Measurements from ENCODE around the gene VWA7.
A peak's percentile ranks its signal among the peaks of the same experiment; 100 is the strongest.

Gene VWA7

GRCh38 chr6:31775184-31775583 lies 1.9 kb downstream of the VWA7 start:
- H3K4me3 ChIP-seq (ENCODE audit: low read depth, low read length), result no peak overlapping the region
- CTCF ChIA-PET, result interaction anchor here (0.9 to 2.8 kb wide), 3 partner anchors 10 to 45 kb away, joined by 3 to 17 read pairs (median 5); no protein-coding TSS in a partner anchor
- TF ChIP-seq, protein P1, sequence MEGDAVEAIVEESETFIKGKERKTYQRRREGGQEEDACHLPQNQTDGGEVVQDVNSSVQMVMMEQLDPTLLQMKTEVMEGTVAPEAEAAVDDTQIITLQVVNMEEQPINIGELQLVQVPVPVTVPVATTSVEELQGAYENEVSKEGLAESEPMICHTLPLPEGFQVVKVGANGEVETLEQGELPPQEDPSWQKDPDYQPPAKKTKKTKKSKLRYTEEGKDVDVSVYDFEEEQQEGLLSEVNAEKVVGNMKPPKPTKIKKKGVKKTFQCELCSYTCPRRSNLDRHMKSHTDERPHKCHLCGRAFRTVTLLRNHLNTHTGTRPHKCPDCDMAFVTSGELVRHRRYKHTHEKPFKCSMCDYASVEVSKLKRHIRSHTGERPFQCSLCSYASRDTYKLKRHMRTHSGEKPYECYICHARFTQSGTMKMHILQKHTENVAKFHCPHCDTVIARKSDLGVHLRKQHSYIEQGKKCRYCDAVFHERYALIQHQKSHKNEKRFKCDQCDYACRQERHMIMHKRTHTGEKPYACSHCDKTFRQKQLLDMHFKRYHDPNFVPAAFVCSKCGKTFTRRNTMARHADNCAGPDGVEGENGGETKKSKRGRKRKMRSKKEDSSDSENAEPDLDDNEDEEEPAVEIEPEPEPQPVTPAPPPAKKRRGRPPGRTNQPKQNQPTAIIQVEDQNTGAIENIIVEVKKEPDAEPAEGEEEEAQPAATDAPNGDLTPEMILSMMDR (IDR thresholded peaks at IDR 0.05; ENCODE audit: insufficient read depth, low read length, missing control alignments), result no peak
- no peak for DNase-seq (ENCODE audit: low read depth, low spot score)
- POLR2A ChIA-PET, result interaction anchor here (1.4 kb wide), 1 partner anchor 52 kb away, joined by 5 read pairs; the partner anchor contains the start of gene HSPA1B

DNA sequence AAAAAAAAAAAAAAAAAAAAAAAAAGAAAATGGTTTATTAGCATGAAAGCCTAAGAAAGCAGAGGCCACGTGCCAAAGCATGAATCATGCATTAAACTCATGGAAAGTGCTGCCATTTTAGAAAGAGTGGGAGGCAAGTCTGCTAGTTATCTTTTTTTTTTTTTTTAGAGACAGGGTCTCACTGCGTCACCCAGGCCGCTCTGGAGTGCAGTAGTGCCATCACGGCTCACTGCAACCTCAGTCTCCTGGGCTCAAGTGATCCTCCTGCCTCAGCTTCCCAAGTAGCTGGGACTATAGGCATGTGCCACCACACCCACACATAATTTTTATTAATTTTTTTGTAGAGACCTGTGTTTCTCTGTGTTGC lies 5.2 kb downstream of the VWA7 start:
- ChIA-PET CTCF (interaction anchor here (0.6 to 3.4 kb wide), 5 partner anchors 12 to 91 kb away, joined by 3 to 29 read pairs (median 6); partner anchors contain the start of gene LY6G5C), POLR2A (no interaction called here)
- no peak overlapping the region for H3K4me3 ChIP-seq (ENCODE audit: low read depth, low read length)
- no peak for DNase-seq (ENCODE audit: low read depth, low spot score)
- TF ChIP-seq, protein P1 (IDR thresholded peaks at IDR 0.05; ENCODE audit: insufficient read depth, low read length, missing control alignments), result no peak

DNA sequence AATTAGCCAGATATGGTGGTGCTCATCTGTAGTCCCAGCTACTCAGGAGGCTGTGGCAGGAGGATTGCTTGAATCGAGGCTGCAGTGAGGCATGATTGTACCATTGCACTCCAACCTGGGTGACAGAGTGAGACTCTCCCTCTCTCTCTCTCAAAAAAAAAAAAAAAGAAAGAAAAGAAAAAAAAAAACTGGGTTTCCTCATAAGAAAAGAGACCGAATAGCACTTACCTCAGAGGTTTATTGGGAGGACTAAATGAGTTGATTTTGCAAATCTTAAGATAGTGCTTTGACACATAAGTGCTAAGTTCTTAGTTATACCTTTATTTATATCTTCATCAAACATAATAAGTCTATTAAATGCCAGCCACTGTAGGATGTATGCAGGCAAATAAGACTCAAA lies 6.3 kb downstream of the VWA7 start:
- CTCF ChIA-PET, result interaction anchor here (0.5 to 3.4 kb wide), 17 partner anchors 8 to 172 kb away, joined by 3 to 29 read pairs (median 8); partner anchors contain the start of genes ABHD16A, LSM2, LY6G5C and MSH5
- TF ChIP-seq, protein P1 (IDR thresholded peaks at IDR 0.05; ENCODE audit: insufficient read depth, low read length, missing control alignments), result no peak
- POLR2A ChIA-PET, result interaction anchor here (0.5 to 1.4 kb wide), 2 partner anchors 10 to 25 kb away, joined by 3 read pairs; partner anchors contain the start of gene VARS1
- DNase-seq (ENCODE audit: low read depth, low spot score), result no peak
- H3K4me3 ChIP-seq (ENCODE audit: low read depth, low read length), result no peak overlapping the region

DNA sequence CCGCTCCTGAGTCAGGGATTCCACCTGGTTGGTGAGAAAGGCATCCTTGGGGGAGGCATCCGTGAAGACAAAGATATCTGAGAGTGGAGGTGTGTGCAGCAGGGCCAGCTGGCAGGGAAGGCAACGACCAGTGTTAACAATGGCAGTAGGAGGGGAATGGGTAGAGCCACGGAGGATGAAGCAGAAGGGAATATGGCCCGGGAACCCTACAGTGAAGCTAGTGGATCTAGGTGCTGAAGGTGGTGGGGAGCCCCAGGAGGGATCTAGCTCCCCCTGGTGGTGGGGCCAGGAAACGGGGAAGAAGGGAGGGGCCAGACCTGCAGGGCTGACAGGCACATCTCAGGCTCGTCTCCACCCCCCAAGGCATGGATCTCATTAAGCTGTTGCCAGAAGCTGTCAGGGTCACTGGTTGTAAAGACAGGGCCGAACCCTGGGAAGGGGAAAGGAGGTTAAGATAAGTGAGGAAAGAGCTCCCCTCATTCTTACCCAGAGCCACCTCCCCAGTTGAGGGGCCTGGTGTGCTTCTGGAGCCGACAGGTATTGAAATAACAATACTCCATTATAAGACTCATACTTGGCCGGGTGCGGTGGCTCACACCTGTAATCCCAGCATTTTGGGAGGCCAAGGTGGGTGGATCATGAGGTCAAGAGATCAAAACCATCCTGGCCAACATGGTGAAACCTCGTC lies 7.3 kb downstream of the VWA7 start:
- TF ChIP-seq, protein P1 (IDR thresholded peaks at IDR 0.05; ENCODE audit: insufficient read depth, low read length, missing control alignments), result peak; percentile 78
- POLR2A ChIA-PET, result interaction anchor here (0.7 to 1.4 kb wide), 3 partner anchors 26 to 58 kb away, joined by 3 read pairs; partner anchors contain the start of genes CLIC1, HSPA1B and VARS1
- CTCF ChIA-PET, result interaction anchor here (0.6 to 3.4 kb wide), 33 partner anchors 8 to 103 kb away, joined by 3 to 29 read pairs (median 7); partner anchors contain the start of genes ABHD16A, CSNK2B, LSM2 and LY6G5C
- no peak overlapping the region for H3K4me3 ChIP-seq (ENCODE audit: low read depth, low read length)
- no peak for DNase-seq (ENCODE audit: low read depth, low spot score)

GRCh38 chr6:31768363-31769257 lies 8.5 kb downstream of the VWA7 start:
- DNase-seq (ENCODE audit: low read depth, low spot score), result no peak
- TF ChIP-seq, protein P1 (IDR thresholded peaks at IDR 0.05; ENCODE audit: insufficient read depth, low read length, missing control alignments), result no peak
- H3K4me3 ChIP-seq (ENCODE audit: low read depth, low read length), result no peak overlapping the region
- POLR2A ChIA-PET, result no interaction called here
- CTCF ChIA-PET, result interaction anchor here (0.9 to 3.4 kb wide), 19 partner anchors 11 to 95 kb away, joined by 3 to 29 read pairs (median 8); partner anchors contain the start of genes ABHD16A, LY6G5C, MSH5 and VARS1
